IPS-18c (cell line): ENCODE results near the gene GLTP.
"Not testable (repeated sequence)": the region's sequence is repeated elsewhere in the genome, so short reads cannot be mapped to it uniquely, and the experiment has no call there.

Source experiments
- H3K4me3 ChIP-seq: 2 replicates; pipeline ENCODE4 v1.7.0; 2013; ENCODE audit warnings: low read depth, mild to moderate bottlenecking, low read length, moderate library complexity; ENCODE audit not compliant: insufficient read depth
- H3K9me3 ChIP-seq: one replicate; pipeline ENCODE4 v1.6.1; 2013; ENCODE audit warnings: mild to moderate bottlenecking, low read length, moderate library complexity; ENCODE audit not compliant: control insufficient read depth, insufficient read depth

The GLTP gene

GRCh38 chr12:109910969-109911348, 30.6 kb upstream of the GLTP start:
- no peaks in the 10 kb centered on the region for H3K9me3 ChIP-seq
- no peak overlapping the region for H3K4me3 ChIP-seq

- Histone ChIP-seq H3K4me3 (no peak overlapping the region), H3K9me3 (no peaks in the 10 kb centered on the region)
Observed at GRCh38 chr12:109910254-109910968, 30.1 kb upstream of the GLTP start.

- H3K4me3 ChIP-seq: no peak overlapping the region
Observed at GRCh38 chr12:109905301-109905700, 25.0 kb upstream of the GLTP start.

GRCh38 chr12:109902891-109903418, 22.6 kb upstream of the GLTP start:
- no peak overlapping the region for H3K4me3 ChIP-seq
- no peaks in the 10 kb centered on the region for H3K9me3 ChIP-seq

More at GRCh38 chr12:109905301-109905700, 25.0 kb upstream of the GLTP start:
- no peaks in the 10 kb centered on the region for H3K9me3 ChIP-seq

GRCh38 chr12:109900752-109901580, 20.6 kb upstream of the GLTP start:
- Histone ChIP-seq H3K4me3 (peak overlapping the region; percentile 67), H3K9me3 (no peaks in the 10 kb centered on the region)

- peak within 1 kb of the TSS; percentile 67 for H3K4me3 ChIP-seq
Observed at GRCh38 chr12:109899783-109900751, 19.7 kb upstream of the GLTP start, which contains the start of gene TCHP. TCHP (plus strand) TSS chr12:109900274; CDS start chr12:109903027, 2,753 bp downstream.

GRCh38 chr12:109899345-109899744, 19.0 kb upstream of the GLTP start:
- not testable (repeated sequence) for H3K4me3 ChIP-seq, H3K9me3 ChIP-seq

More at GRCh38 chr12:109899783-109900751, 19.7 kb upstream of the GLTP start, which contains the start of gene TCHP:
- no peaks in the 10 kb centered on the region for H3K9me3 ChIP-seq

- H3K9me3 ChIP-seq: no peaks in the 10 kb centered on the region
- no peak overlapping the region for H3K4me3 ChIP-seq
Observed at GRCh38 chr12:109897029-109897428, 16.7 kb upstream of the GLTP start.

- Histone ChIP-seq H3K9me3 (no peaks in the 10 kb centered on the region), H3K4me3 (no peak overlapping the region)
Observed at GRCh38 chr12:109896188-109896587, 15.8 kb upstream of the GLTP start.

- Histone ChIP-seq H3K9me3 (no peaks in the 10 kb centered on the region), H3K4me3 (no peak overlapping the region)
Observed at GRCh38 chr12:109894939-109895338, 14.6 kb upstream of the GLTP start.

- no peaks in the 10 kb centered on the region for H3K9me3 ChIP-seq
- no peak overlapping the region for H3K4me3 ChIP-seq
Observed at GRCh38 chr12:109893261-109893995, 13.1 kb upstream of the GLTP start.

- H3K9me3 ChIP-seq: no peaks in the 10 kb centered on the region
- no peak overlapping the region for H3K4me3 ChIP-seq
Observed at GRCh38 chr12:109892748-109893147, 12.4 kb upstream of the GLTP start.

GRCh38 chr12:109892165-109892715, 11.9 kb upstream of the GLTP start:
- no peaks in the 10 kb centered on the region for H3K9me3 ChIP-seq
- H3K4me3 ChIP-seq: no peak overlapping the region

- not testable (repeated sequence) for H3K9me3 ChIP-seq, H3K4me3 ChIP-seq
Observed at GRCh38 chr12:109891731-109892130, 11.4 kb upstream of the GLTP start.

- no peaks in the 10 kb centered on the region for H3K9me3 ChIP-seq
- H3K4me3 ChIP-seq: no peak overlapping the region
Observed at GRCh38 chr12:109890620-109891170, 10.4 kb upstream of the GLTP start.
